GM12892 (cell line): Measurements from ENCODE around the gene NANOS3.

Source experiments
- DNase-seq: peaks from one replicate; pipeline ENCODE4 v3.0.0; 2011; ENCODE audit not compliant: insufficient read length
- FAIRE-seq: peaks from 2 replicates; lab custom pipeline; 2011; peaks lifted over from hg19 to GRCh38; lab: Jason Lieb, UNC
- POLR2A ChIP-seq: IDR thresholded peaks from 2 replicates; pipeline ENCODE4 v1.6.1; 2011; ENCODE audit warnings: low read depth, low read length, control low read depth
- POLR2AphosphoS5 ChIP-seq: IDR thresholded peaks from 2 replicates; pipeline ENCODE4 v1.6.1; 2011; ENCODE audit warnings: low read depth, low read length, control low read depth
- TAF1 ChIP-seq: IDR thresholded peaks from 2 replicates; pipeline ENCODE4 v1.6.1; 2011; ENCODE audit warnings: low read depth, mild to moderate bottlenecking, control low read depth, low read length, borderline replicate concordance

NANOS3 gene

DNA sequence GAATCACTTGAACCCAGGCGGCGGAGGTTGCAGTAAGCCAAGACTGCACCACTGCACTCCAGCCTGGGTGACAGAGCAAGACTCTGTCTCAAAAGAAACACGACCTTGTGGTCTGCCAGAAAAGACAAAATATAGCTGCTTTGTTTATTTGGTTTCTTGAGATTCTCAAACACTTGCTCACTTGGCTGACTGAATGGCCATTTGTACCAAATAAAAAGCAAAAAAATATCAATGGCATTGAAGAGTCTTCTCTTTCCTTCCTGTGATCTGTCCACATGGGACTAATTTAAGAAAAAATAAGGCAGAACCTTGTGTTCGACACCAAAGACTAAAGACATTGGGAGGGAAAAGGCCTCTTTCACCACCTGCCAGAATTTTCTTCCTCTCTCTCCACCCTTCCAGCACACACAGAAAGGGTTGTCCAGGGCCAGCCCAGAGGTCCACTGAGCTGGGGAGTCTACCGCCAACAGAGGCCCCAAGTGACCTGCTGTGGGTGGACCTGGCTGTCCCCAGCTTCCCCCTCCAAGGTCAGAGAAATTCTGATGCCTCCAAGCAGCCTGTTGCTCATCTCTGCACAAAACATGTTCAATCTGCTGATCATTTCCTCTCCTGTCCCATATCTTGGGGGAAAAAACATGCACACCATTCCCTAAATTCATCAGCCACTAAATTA, 23.1 kb downstream of the NANOS3 start:
- FAIRE-seq (no peak), DNase-seq (no peak)
- TF ChIP-seq TAF1 (no peak), POLR2A (no peak)

GRCh38 chr19:13902993-13903555, 26.1 kb downstream of the NANOS3 start:
- TF ChIP-seq POLR2A (no peak), POLR2AphosphoS5 (no peak), TAF1 (no peak)
- no peak for DNase-seq
- FAIRE-seq = no peak

GRCh38 chr19:13905634-13906520, 28.9 kb downstream of the NANOS3 start, which contains the start of the genes BRME1 and CC2D1A:
BRME1 (minus strand) TSS chr19:13906117; CDS start chr19:13904892, 1,225 bp downstream.
CC2D1A (plus strand) TSS chr19:13906201; CDS start chr19:13906442, 241 bp downstream.
- DNase-seq (peak; percentile 100), FAIRE-seq (peak; percentile 98)
- TF ChIP-seq POLR2A = peak; percentile 68; the same call in 1 of the 2 replicates
- TF ChIP-seq TAF1 = no peak

- TF ChIP-seq POLR2A (no peak), TAF1 (no peak), POLR2AphosphoS5 (no peak)
- DNase-seq = no peak
- FAIRE-seq = peak; percentile 57
Observed at GRCh38 chr19:13906521-13906904, 29.6 kb downstream of the NANOS3 start.

- FAIRE-seq = no peak
- no peak for TF ChIP-seq TAF1
- no peak for TF ChIP-seq POLR2A
- no peak for TF ChIP-seq POLR2AphosphoS5
- DNase-seq = no peak
Observed at GRCh38 chr19:13906910-13907309, 30.0 kb downstream of the NANOS3 start.

DNA sequence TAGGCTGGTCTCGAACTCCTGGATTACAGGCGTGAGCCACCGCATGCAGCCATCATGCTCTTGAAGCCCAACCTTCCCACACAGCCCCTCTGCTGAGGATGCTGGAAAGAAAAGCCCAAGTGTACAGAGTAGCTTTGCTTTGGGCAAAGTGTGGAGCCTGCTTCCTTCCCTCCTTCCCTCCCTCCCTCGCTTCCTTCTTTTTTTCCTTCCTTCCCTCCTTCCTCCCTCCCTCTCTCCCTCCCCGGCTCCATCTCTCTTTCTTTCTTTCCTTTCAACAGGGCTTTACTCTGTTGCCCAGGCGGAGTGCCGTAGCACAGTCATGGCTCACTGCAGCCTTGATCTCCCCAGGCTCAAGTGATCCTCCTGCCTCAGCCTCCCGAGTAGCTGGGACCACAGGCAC, 31.7 kb downstream of the NANOS3 start:
- no peak for DNase-seq
- no peak for TF ChIP-seq POLR2AphosphoS5
- TF ChIP-seq TAF1 = no peak
- no peak for TF ChIP-seq POLR2A
- FAIRE-seq = no peak

DNA sequence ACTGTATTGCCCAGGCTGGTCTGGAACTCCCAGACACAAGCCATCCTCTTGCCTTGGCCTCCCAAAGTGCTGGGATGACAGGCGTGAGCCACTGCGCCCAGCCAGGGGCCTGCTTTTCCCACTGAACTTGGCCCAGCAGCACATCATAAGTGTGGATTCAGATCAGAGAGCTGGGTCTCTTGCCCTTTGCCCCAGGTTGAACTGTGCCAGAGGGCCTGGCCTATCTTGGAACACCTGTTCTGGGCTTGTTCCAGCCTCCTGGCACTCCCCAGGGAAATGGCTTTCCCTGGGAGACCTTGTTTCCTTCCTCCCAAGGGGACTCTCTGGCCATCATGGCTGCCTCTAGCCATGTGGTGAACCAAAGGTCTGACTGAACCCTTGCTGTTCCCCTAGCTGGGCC, 32.5 kb downstream of the NANOS3 start:
- FAIRE-seq (no peak), DNase-seq (no peak)
- no peak for TF ChIP-seq POLR2A
- no peak for TF ChIP-seq TAF1

- FAIRE-seq (no peak), DNase-seq (no peak)
- no peak for TF ChIP-seq POLR2AphosphoS5
- no peak for TF ChIP-seq POLR2A
- no peak for TF ChIP-seq TAF1
Observed at GRCh38 chr19:13913352-13913751, 36.4 kb downstream of the NANOS3 start.

- DNase-seq = no peak
- no peak for FAIRE-seq
Observed at GRCh38 chr19:13914777-13915176, 37.8 kb downstream of the NANOS3 start.

DNA sequence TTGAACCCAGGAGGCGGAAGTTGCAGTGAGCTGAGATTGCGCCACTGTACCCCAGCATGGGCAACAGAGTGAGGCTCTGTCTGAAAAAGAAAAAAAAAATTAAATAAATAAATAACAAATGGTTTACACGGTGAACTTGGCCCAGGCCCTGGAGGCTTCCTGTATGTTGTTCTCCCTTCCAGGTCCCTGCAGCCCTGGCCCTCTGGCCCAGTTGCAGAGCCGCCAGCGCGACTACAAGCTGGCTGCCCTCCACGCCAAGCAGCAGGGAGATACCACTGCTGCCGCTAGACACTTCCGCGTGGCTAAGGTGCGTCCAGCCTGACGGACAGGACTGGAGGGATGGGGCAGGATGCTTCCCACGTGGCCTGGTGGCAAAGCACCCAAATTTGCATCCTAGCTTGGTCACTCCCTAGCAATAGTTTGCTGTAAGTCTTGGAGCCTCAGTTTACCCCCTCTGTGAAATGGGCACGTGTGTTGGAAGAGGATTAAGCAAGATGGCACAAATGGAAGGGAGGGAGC, 41.0 kb downstream of the NANOS3 start:
- no peak for FAIRE-seq
- DNase-seq = no peak
- TF ChIP-seq POLR2AphosphoS5 (no peak), TAF1 (no peak), POLR2A (no peak)

More at GRCh38 chr19:13914777-13915176, 37.8 kb downstream of the NANOS3 start:
- TF ChIP-seq TAF1 (no peak), POLR2AphosphoS5 (no peak), POLR2A (no peak)

DNA sequence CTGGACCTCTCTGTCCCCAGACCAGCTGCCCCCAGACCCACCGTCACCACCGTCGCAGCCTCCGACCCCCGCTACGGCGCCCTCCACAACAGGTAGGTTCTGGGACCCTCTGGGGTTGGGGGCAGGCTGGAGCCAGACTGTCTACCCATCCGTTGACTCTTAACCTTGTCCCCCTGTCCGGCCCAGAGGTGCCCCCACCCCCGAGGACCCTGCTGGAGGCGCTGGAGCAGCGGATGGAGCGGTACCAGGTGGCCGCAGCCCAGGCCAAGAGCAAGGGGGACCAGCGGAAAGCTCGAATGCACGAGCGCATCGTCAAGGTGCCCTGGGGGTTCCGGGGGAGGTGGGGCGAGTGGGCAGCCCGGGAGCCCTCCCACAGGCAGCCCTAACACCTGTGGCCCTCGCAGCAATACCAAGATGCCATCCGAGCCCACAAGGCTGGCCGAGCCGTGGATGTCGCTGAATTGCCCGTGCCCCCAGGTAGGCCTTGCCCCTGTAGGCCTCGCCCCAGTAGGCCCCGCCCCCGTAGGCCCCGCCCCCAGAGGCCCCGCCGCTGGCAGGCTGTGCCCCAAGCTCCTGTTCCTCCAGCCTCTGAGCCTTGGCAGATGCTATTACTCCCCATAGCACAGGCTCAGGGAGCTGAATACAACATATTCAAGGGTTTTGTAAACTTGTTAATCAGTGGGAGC, 41.9 kb downstream of the NANOS3 start:
- TF ChIP-seq TAF1 = no peak
- TF ChIP-seq POLR2A = no peak
- no peak for TF ChIP-seq POLR2AphosphoS5
- FAIRE-seq = no peak
- no peak for DNase-seq
